MCF 10A (cell line): ENCODE measurements around the gene CSNK1G1. TPM values are rescaled to one million over a fixed set of nuclear protein-coding genes. Genes with fewer than 3 reads are reported as not detected.
A peak's percentile ranks its signal among the peaks of the same experiment; 100 is the strongest.

Experiments used
- BruUV-seq: library from RNA; stranded (reverse); fragments of 400-500 nt; replicated peaks from 2 replicates; lab custom pipeline; 2021; lab: Mats Ljungman, UMichigan
- CTCF ChIA-PET: fragments of 300-600 bp; sonication (Branson Sonifier 250); formaldehyde crosslinking; extraction: SDS; loops from one replicate; lab custom pipeline; 2021; ENCODE audit warnings: antibody characterized with exemption, inconsistent platforms; lab: Yijun Ruan, JAX
- POLR2A ChIA-PET: fragments of 300-600, 350-650 bp; sonication (Branson Sonifier 250); formaldehyde crosslinking; extraction: SDS; loops from one replicate; lab custom pipeline; 2020; ENCODE audit warnings: antibody characterized with exemption, inconsistent platforms; lab: Yijun Ruan, JAX
- DNase-seq: peaks from one replicate; pipeline ENCODE4 v3.0.0-alpha.2; 2018; ENCODE audit not compliant: unreplicated experiment
- H3K27ac Mint-ChIP-seq: one replicate; pipeline ENCODE4 v1.8.0; 2022; ENCODE audit warnings: mild to moderate bottlenecking, low read depth, mixed read lengths; ENCODE audit not compliant: unreplicated experiment
- H3K27me3 Mint-ChIP-seq: one replicate; pipeline ENCODE4 v1.8.0; 2022; ENCODE audit warnings: mixed read lengths; ENCODE audit not compliant: insufficient read depth, unreplicated experiment
- H3K36me3 Mint-ChIP-seq: one replicate; pipeline ENCODE4 v1.8.0; 2022; ENCODE audit warnings: mild to moderate bottlenecking, moderate library complexity, mixed read lengths; ENCODE audit not compliant: insufficient read depth, unreplicated experiment
- H3K4me1 Mint-ChIP-seq: one replicate; pipeline ENCODE4 v1.8.0; 2022; ENCODE audit warnings: mixed read lengths; ENCODE audit not compliant: insufficient read depth, unreplicated experiment
- H3K4me3 Mint-ChIP-seq: one replicate; pipeline ENCODE4 v1.8.0; 2022; ENCODE audit warnings: mild to moderate bottlenecking, moderate library complexity, mixed read lengths; ENCODE audit not compliant: unreplicated experiment
- H3K9me3 Mint-ChIP-seq: one replicate; pipeline ENCODE4 v1.8.0; 2022; ENCODE audit warnings: mixed read lengths; ENCODE audit not compliant: unreplicated experiment
- intact Hi-C: fragments of 100-400 bp; cut with micrococcal nuclease; formaldehyde crosslinking; loops from 2 replicates; pipeline ENCODE4 v1.14.1; 2022
- total RNA-seq: library from RNA; stranded (reverse); gene quantifications from 2 replicates; pipeline ENCODE4 v1.2.3, GENCODE V29; 2022
- TF ChIP-seq, protein P1 (sequence below): fragments of 200-600 bp; IDR thresholded peaks from one replicate; pipeline ENCODE4 v1.8.0; 2022; ENCODE audit warnings: antibody characterized with exemption, mild to moderate bottlenecking; ENCODE audit not compliant: unreplicated experiment

The CSNK1G1 gene
- total RNA-seq, 1 experiment from 2014 or later: 31.0 TPM

DNA sequence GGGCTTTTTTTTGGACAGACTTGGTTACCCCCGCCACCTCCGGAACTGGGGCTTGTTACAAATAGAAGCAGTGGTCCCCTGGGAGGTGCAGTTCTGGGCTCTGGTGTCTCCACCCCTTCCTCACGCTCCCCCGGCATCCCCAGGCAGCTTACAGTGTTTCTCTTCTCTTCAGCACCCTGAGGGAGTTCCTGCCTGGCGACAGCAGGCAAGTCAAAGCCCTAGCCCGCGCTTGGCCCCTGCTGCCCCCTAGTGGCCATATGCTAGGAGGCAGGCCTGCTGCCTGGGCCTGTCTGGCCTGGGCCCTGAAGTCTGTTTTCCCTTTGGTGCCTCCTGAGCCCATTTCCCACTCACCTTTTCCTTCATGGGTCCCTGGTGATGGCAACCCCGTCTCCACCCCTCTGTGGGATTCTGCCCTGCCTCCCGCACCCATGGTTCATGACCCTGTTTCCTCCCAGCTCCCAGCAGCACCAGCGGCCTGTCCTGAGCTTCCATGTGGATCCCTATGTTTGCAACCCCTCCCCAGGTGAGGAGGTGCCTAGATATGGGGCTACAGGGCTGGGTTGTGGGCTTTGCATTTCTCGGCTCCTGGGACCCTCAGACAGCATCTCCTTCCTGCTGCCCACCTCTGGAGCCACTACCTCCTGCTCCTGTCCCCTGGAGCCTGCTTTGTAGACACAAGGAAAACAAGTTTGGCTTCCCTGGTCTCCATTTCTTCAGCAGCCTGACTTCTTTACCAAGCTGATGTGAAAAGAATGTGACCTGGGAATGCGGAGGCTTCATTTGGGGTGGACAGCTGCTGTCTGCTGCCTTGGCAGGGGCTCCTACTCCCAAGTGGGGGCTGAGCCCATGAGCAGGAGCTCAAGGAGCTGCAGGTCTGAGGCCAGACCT, 202.2 kb downstream of the CSNK1G1 start:
- intact Hi-C loops: loop anchor here (2.0 kb wide), 1 partner anchor 59 kb away; the partner anchor contains the start of gene SNX1
- POLR2A ChIA-PET: interaction anchor here (0.6 to 3.0 kb wide), 8 partner anchors 9 to 97 kb away, joined by 3 to 40 read pairs (median 4); partner anchors contain the start of genes CIAO2A, PPIB and SNX1
- peaks cover 15% of the 10 kb centered on the region for H3K4me1 Mint-ChIP-seq
- no peak overlapping the region for H3K27ac Mint-ChIP-seq
- no peak overlapping the region for H3K4me3 Mint-ChIP-seq
- TF ChIP-seq, protein P1, sequence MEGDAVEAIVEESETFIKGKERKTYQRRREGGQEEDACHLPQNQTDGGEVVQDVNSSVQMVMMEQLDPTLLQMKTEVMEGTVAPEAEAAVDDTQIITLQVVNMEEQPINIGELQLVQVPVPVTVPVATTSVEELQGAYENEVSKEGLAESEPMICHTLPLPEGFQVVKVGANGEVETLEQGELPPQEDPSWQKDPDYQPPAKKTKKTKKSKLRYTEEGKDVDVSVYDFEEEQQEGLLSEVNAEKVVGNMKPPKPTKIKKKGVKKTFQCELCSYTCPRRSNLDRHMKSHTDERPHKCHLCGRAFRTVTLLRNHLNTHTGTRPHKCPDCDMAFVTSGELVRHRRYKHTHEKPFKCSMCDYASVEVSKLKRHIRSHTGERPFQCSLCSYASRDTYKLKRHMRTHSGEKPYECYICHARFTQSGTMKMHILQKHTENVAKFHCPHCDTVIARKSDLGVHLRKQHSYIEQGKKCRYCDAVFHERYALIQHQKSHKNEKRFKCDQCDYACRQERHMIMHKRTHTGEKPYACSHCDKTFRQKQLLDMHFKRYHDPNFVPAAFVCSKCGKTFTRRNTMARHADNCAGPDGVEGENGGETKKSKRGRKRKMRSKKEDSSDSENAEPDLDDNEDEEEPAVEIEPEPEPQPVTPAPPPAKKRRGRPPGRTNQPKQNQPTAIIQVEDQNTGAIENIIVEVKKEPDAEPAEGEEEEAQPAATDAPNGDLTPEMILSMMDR: peak; percentile 97
- no TSS peak for BruUV-seq
- H3K9me3 Mint-ChIP-seq: no peaks in the 10 kb centered on the region
- no peaks in the 10 kb centered on the region for H3K27me3 Mint-ChIP-seq
- DNase-seq: peak; percentile 85
- CTCF ChIA-PET: interaction anchor here (0.5 to 3.0 kb wide), 32 partner anchors 8 to 1173 kb away, joined by 3 to 21 read pairs (median 4); partner anchors contain the start of genes CIAO2A, PPIB and SNX1
- H3K36me3 Mint-ChIP-seq: peaks cover 42% of the 10 kb centered on the region

DNA sequence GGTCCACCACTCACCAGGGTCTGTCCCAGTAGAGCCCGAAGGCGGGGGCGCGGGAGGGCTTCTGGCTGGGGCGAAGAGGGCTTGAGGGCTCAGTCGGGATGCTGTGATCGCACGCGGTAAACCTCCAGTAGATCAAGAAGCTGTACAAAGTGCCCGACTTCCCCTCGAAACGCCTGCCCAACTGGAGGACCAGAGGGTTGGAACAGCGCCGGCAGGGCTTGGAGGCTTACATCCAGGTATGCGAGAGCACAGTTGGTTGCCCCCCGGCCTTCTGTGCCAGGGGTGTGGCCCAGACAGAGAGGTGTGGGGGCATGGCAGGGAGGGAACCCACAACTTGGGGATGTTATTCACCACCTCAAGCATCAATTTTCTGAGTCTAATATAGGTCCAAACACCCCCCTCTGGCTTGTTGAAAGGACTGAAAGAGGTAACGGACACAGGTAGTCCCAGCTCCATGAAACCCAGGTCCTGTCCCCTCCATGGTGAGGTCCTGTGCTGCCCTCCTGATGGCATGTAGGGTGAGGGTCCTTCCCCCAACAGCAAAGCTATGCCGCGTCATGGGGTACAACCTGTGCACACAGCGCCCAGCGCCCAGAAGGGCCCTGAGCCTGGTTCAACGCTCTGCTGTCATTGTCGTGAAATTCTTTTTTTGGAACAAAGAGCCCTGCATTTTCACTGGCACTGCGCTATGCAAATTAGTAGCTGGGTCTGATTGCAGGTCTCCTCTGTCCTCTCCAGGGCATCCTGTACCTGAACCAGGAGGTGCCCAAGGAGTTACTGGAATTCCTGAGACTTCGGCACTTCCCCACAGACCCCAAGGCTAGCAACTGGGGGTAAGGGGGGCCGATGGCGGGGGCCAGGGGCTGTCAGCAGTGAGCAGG, 203.2 kb downstream of the CSNK1G1 start:
- peaks cover 33% of the 10 kb centered on the region for H3K36me3 Mint-ChIP-seq
- ChIA-PET CTCF (interaction anchor here (0.5 to 3.0 kb wide), 26 partner anchors 8 to 1568 kb away, joined by 3 to 21 read pairs (median 4); partner anchors contain the start of genes PPIB and SNX1), POLR2A (interaction anchor here (0.8 to 3.0 kb wide), 6 partner anchors 8 to 59 kb away, joined by 3 to 40 read pairs (median 4); partner anchors contain the start of genes CIAO2A, PPIB and SNX1)
- TF ChIP-seq, protein P1: no peak
- H3K9me3 Mint-ChIP-seq: no peaks in the 10 kb centered on the region
- intact Hi-C loops: loop anchor here (2.0 kb wide), 1 partner anchor 58 kb away; the partner anchor contains the start of gene SNX1
- H3K4me3 Mint-ChIP-seq: no peak overlapping the region
- DNase-seq: no peak
- H3K27me3 Mint-ChIP-seq: no peaks in the 10 kb centered on the region
- H3K27ac Mint-ChIP-seq: no peak overlapping the region
- peaks cover 6% of the 10 kb centered on the region for H3K4me1 Mint-ChIP-seq
- BruUV-seq: no TSS peak

DNA sequence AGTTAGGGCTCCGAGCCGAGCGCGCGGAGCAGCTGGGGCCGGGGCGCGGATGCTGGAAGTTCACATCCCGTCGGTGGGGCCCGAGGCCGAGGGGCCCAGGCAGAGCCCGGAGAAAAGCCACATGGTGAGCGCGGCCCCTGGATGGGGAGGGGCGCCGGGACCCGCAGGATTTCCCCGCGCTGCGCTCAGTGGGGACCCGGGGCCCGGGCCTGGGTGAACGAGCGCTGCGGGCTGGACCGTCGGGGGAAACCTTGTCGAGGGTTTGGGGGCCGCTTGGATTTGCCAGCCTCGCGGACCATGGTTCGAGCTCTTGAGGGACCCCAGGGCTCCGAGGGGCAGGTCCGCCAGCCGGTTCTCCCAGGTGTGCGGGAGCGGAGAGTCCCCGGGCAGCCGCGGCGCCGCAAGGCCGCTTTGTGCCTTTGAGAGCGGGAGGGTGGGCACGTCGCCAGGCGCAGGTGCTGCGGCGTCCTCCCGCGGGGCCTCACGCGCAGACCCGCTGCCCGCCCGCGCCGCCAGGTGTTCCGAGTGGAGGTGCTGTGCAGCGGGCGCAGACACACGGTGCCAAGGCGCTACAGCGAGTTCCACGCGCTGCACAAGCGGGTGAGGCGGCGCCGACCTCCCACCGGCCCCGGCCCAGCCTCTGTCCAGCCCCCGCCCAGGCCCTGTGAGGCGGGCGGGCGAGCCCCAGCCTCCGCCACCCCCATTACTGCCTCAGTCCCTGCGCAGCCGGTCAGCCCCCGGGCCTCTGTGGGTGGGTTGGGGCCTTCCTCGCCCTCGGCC, 204.1 kb downstream of the CSNK1G1 start, which contains the start of gene SNX22:
Gene SNX22 (plus strand): TSS at position 5 of the 780 bp plus-strand sequence. CDS start 45 bp downstream, at position 50.
- Mint-ChIP-seq H3K27ac (no peak within 1 kb of the TSS), H3K36me3 (peaks cover 29% of the 10 kb centered on the region), H3K4me1 (peaks cover 6% of the 10 kb centered on the region), H3K27me3 (no peaks in the 10 kb centered on the region), H3K4me3 (no peak within 1 kb of the TSS), H3K9me3 (no peaks in the 10 kb centered on the region)
- DNase-seq: no peak
- CTCF ChIA-PET: interaction anchor here (0.6 to 1.9 kb wide), 5 partner anchors 18 to 1569 kb away, joined by 3 to 14 read pairs (median 4); no protein-coding TSS in a partner anchor
- POLR2A ChIA-PET: interaction anchor here (3.0 kb wide), 1 partner anchor 11 kb away, joined by 40 read pairs; the partner anchor contains the start of gene PPIB
- intact Hi-C loops: loop anchor here (2.0 kb wide), 1 partner anchor 57 kb away; the partner anchor contains the start of gene SNX1
- no TSS peak for BruUV-seq
- TF ChIP-seq, protein P1: no peak
